NCI-H69 (cell line): Measurements from ENCODE around the gene UNC5A.

Experiments
- DNase-seq: peaks from one replicate; lab custom pipeline; 2025; lab: John Stamatoyannopoulos, UW

UNC5A gene

GRCh38 chr5:176845392-176845713 is 35.0 kb downstream of the UNC5A start:
- no peak for DNase-seq

GRCh38 chr5:176846335-176847140 is 36.2 kb downstream of the UNC5A start:
- DNase-seq = no peak

- DNase-seq = no peak
These were observed 36.8 kb downstream of the UNC5A start for GRCh38 chr5:176847148-176847547.

- peak; percentile 41 for DNase-seq
These were observed 37.4 kb downstream of the UNC5A start for GRCh38 chr5:176847726-176848290.

GRCh38 chr5:176848651-176849050 is 38.3 kb downstream of the UNC5A start:
- DNase-seq = no peak

GRCh38 chr5:176849611-176850227 is 39.4 kb downstream of the UNC5A start:
- no peak for DNase-seq

- DNase-seq = no peak
These were observed 40.2 kb downstream of the UNC5A start for GRCh38 chr5:176850371-176851245.

- no peak for DNase-seq
These were observed 41.0 kb downstream of the UNC5A start for GRCh38 chr5:176851380-176851779.

- peak; percentile 79 for DNase-seq
These were observed 41.7 kb downstream of the UNC5A start for GRCh38 chr5:176851871-176852658.

- DNase-seq = no peak
These were observed 42.9 kb downstream of the UNC5A start for GRCh38 chr5:176853151-176853778.

- peak; percentile 64 for DNase-seq
These were observed 43.8 kb downstream of the UNC5A start for GRCh38 chr5:176854164-176854563.

GRCh38 chr5:176855598-176855997 is 45.2 kb downstream of the UNC5A start:
- no peak for DNase-seq

- DNase-seq = peak; percentile 59
These were observed 46.4 kb downstream of the UNC5A start for GRCh38 chr5:176856746-176857145.

- DNase-seq = no peak
These were observed 47.0 kb downstream of the UNC5A start for GRCh38 chr5:176857216-176857893.

- no peak for DNase-seq
These were observed 47.5 kb downstream of the UNC5A start for GRCh38 chr5:176857894-176858273.

- no peak for DNase-seq
These were observed 49.6 kb downstream of the UNC5A start for GRCh38 chr5:176859916-176860315.

- DNase-seq = no peak
These were observed 50.0 kb downstream of the UNC5A start for GRCh38 chr5:176860381-176860780.

GRCh38 chr5:176861276-176861675 is 50.9 kb downstream of the UNC5A start:
- no peak for DNase-seq

GRCh38 chr5:176862330-176862995 is 52.1 kb downstream of the UNC5A start:
- DNase-seq = no peak
